Pancreas (tissue), 10 donors: ENCODE measurements around the gene FBXO41. TPM values are rescaled to one million over a fixed set of nuclear protein-coding genes. Genes with fewer than 3 reads are reported as not detected.

ENCODE experiments used
- ATAC-seq, 4 donors: fragments of 200-7000 bp; cut with Tn5 transposase; one replicate each; pipeline versions ENCODE4 v1.8.0 to v1.9.1; 2020; ENCODE audit warnings: mild to moderate bottlenecking in 4 of 4, moderate library complexity in 4 of 4
- DNase-seq, 6 donors: peaks; one replicate each; pipeline ENCODE4 v3.0.0-alpha.2; 2020
- FAIRE-seq: peaks from 2 replicates; lab custom pipeline; 2012; peaks lifted over from hg19 to GRCh38; lab: Jason Lieb, UNC
- H3K27ac ChIP-seq, 4 donors: fragments of 200-600 bp; sonication (generic); 1 replicate in 3 of 4; 2 replicates in 1 of 4; pipeline versions ENCODE4 v1.5.0 to v1.8.0; 2020
- H3K27me3 ChIP-seq, 4 donors: fragments of 200-600 bp; one replicate each; pipeline ENCODE4 v1.8.0; 2021
- H3K36me3 ChIP-seq, 3 donors: fragments of 200-600 bp; sonication (generic) in 1 of 3; one replicate each; pipeline versions ENCODE4 v1.5.0 to v1.8.0; 2020 to 2021
- H3K4me1 ChIP-seq, 3 donors: fragments of 200-600 bp; one replicate each; pipeline ENCODE4 v1.8.0; 2021
- H3K4me3 ChIP-seq, 4 donors: fragments of 200-600 bp; sonication (generic) in 2 of 4; one replicate each; pipeline versions ENCODE4 v1.5.0 to v1.8.0; 2020 to 2021
- H3K9me3 ChIP-seq, 4 donors: fragments of 200-600 bp; one replicate each; pipeline ENCODE4 v1.8.0; 2021
- WGBS, 2 donors: extraction: QIAGEN DNeasy Blood & Tissue Kit; methylation state at CpG; one replicate each; pipeline ENCODE4 v1.1.7; 2013; 5-methylcytosine and 5-hydroxymethylcytosine counted together
- intact Hi-C, 3 donors: fragments of 100-400 bp; cut with DNase I; formaldehyde crosslinking; loops; one replicate each; pipeline versions ENCODE4 v1.11.1 to v1.14.2; 2022
- polyA plus RNA-seq, 2 donors: library from polyadenylated mRNA; stranded (reverse); fragments of 200-250 nt; gene quantifications; one replicate each; pipeline ENCODE4 v1.2.3, GENCODE V29; 2013
- total RNA-seq, 6 donors: library from RNA; stranded (reverse); fragmentation: NEBNext Ultra II Directional in 4 of 6; extraction: Animal tissue kit (Norgen Biotek cat#: 25700) in 4 of 6; gene quantifications; one replicate each; pipeline versions ENCODE4 v1.2.1 to v1.2.4, GENCODE V29; 2021 to 2023
- TF ChIP-seq, protein P1 (sequence below), 4 donors: fragments of 200-600 bp; sonication (generic) in 3 of 4; IDR thresholded peaks; one replicate each; pipeline versions ENCODE4 v1.5.0 to v1.8.0; 2021; ENCODE audit warnings: antibody characterized with exemption in 4 of 4
- donor health status: healthy with polysubstance abuse.
- donor health status: DM: no; HTN: no; CAD: no; lungs with moderate emphysema.
- donor health status: DM: no; HTN: no; CAD: no.
- donor health status: control.
- donor health status: control.
- donor health status: Bipolar disorder and iron deficiency.
- donor health status: DM: yes; HTN: yes; CAD: no.
- donor health status: DM: no; HTN: no; CAD: no.
- donor health status: DM: no; HTN: no; CAD: no.
- donor health status: DM: yes; HTN: yes; CAD: no.

FBXO41 gene
- total and polyA plus RNA-seq, 8 donors = 2.2 to 6.9 (median 3.4) TPM

DNA sequence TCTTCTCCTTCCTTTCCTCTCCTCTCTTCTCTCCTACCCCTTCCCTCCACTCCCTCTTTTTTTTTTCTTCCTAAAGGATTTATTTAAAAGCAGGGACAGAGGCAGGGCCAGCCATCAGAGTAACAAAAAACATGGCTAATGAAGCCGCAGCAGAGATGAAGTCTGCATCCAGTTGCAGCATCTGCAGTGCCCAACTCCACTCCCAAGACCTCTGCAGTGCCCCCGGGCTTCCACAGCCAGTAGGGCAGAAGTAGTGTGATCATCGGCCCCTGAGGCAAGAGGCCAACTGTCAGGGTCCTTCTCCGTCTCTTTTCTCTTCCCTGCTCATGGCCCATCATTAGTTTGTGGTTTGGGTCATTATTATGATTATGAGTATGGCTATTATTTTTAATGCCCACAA lies 13.3 kb upstream of the FBXO41 start:
- intact Hi-C loops = no loop called here
- DNase-seq = no peak
- ATAC-seq = no peak
- H3K4me3 ChIP-seq = no peak overlapping the region
- no peaks in the 10 kb centered on the region for H3K4me1 ChIP-seq
- H3K36me3 ChIP-seq = no peaks in the 10 kb centered on the region
- no peaks in the 10 kb centered on the region for H3K9me3 ChIP-seq
- no peak overlapping the region for H3K27ac ChIP-seq
- TF ChIP-seq, protein P1, sequence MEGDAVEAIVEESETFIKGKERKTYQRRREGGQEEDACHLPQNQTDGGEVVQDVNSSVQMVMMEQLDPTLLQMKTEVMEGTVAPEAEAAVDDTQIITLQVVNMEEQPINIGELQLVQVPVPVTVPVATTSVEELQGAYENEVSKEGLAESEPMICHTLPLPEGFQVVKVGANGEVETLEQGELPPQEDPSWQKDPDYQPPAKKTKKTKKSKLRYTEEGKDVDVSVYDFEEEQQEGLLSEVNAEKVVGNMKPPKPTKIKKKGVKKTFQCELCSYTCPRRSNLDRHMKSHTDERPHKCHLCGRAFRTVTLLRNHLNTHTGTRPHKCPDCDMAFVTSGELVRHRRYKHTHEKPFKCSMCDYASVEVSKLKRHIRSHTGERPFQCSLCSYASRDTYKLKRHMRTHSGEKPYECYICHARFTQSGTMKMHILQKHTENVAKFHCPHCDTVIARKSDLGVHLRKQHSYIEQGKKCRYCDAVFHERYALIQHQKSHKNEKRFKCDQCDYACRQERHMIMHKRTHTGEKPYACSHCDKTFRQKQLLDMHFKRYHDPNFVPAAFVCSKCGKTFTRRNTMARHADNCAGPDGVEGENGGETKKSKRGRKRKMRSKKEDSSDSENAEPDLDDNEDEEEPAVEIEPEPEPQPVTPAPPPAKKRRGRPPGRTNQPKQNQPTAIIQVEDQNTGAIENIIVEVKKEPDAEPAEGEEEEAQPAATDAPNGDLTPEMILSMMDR (IDR thresholded peaks at IDR 0.05) = no peak
- 45 to 46% methylated on average over 4 of the region's 4 CpGs for WGBS, 2 donors
- FAIRE-seq = no peak
- H3K27me3 ChIP-seq = peaks cover 0 to 36% (median 12%) of the 10 kb centered on the region in 4 donors

DNA sequence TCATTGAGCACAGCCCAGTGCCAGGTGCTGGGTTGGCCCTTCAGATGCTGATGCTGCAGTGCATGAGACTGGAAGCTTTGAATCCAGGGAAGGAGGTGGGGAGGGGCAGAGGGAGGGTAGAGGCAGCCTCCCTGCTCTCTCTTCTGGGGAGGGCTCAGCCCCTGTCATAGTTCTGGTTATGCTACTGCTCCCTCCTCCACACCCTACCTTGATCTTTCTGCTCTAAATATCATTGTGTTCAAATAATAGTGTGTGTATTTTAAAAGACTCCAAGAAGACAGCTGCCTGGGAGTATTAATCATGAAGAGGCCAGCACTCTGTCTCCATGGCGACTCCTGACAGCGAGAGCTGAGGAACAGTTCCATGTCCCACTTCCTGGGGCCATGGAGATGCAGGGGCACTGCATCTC lies 12.9 kb upstream of the FBXO41 start:
- intact Hi-C loops = no loop called here
- Histone ChIP-seq H3K4me1 (no peaks in the 10 kb centered on the region), H3K27ac (no peak overlapping the region), H3K9me3 (no peaks in the 10 kb centered on the region), H3K27me3 (peaks cover 0 to 41% (median 15%) of the 10 kb centered on the region in 4 donors), H3K4me3 (no peak overlapping the region), H3K36me3 (no peaks in the 10 kb centered on the region)
- no peak for DNase-seq
- FAIRE-seq = no peak
- peak in 3 of 4 donors; percentile 26 to 59 (median 58) for ATAC-seq
- TF ChIP-seq, protein P1 (IDR thresholded peaks at IDR 0.05) = no peak
- 12 to 13% methylated on average over 2 of the region's 2 CpGs for whole genome bisulfite sequencing, 2 donors

DNA sequence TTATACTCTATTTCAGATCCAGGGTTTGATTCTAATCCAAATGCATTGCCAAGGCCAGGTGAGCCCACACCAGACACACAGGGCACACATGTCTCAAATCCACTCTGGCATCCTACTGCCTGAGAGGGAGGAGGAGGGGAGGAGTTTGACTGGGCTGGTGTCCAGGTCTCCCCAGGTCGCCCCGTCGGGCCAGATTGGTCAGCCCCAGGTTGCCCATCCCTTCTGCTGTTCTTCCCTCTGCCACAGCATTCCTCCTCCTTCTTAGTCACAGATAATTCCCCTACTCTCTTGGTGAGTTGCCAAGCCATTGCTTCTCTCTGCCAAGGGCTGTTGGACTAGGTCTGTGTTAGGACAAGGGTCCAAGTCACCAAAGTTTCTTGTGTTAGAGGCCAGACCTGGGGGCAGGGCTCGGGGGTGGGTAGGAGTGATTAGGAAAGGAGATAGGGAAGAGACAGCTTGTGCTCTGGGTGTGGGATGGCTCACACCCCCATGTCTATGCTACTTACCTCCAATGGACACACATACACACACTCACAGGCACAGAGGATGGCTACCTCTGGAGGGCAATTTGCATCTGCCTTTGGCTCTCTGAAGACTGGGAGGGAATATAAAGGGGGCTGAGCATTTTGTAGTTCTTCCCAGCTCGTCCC lies 11.6 kb upstream of the FBXO41 start:
- Histone ChIP-seq H3K36me3 (no peaks in the 10 kb centered on the region), H3K4me3 (no peak overlapping the region), H3K27me3 (peaks cover 0 to 42% (median 16%) of the 10 kb centered on the region in 4 donors), H3K9me3 (no peaks in the 10 kb centered on the region), H3K4me1 (no peaks in the 10 kb centered on the region), H3K27ac (no peak overlapping the region)
- TF ChIP-seq, protein P1 (IDR thresholded peaks at IDR 0.05) = no peak
- WGBS, 2 donors = 29 to 30% methylated on average over 5 of the region's 5 CpGs
- FAIRE-seq = no peak
- intact Hi-C loops = no loop called here
- no peak for ATAC-seq
- DNase-seq = no peak

DNA sequence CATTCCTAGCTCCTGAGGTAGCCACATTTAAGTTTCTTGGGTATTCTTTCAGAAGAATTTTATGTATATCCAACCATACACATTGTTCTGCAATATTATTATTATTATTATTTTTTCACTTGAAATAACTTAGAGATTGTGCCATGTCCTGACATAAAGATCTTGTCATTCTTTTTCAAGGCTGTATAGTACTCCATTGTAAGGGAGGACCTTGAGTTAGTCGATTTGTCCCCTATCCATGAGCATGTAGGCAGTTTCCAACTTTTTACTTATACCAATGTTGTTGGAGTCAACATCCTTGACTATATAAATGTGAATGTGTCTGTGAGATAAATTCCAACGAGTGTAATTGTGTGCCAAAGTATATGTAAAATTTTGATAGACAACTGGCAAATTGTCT lies 10.0 kb upstream of the FBXO41 start:
- Histone ChIP-seq H3K27me3 (peaks cover 0 to 42% (median 16%) of the 10 kb centered on the region in 4 donors), H3K4me3 (peak overlapping the region in 1 of 4 donors; percentile 55), H3K27ac (no peak overlapping the region), H3K4me1 (no peaks in the 10 kb centered on the region), H3K9me3 (no peaks in the 10 kb centered on the region), H3K36me3 (no peaks in the 10 kb centered on the region)
- ATAC-seq (no peak), DNase-seq (no peak), FAIRE-seq (no peak)
- intact Hi-C loops = no loop called here
- TF ChIP-seq, protein P1 (IDR thresholded peaks at IDR 0.05) = no peak
- WGBS, 2 donors = 73 to 87% methylated on average over 2 of the region's 2 CpGs

DNA sequence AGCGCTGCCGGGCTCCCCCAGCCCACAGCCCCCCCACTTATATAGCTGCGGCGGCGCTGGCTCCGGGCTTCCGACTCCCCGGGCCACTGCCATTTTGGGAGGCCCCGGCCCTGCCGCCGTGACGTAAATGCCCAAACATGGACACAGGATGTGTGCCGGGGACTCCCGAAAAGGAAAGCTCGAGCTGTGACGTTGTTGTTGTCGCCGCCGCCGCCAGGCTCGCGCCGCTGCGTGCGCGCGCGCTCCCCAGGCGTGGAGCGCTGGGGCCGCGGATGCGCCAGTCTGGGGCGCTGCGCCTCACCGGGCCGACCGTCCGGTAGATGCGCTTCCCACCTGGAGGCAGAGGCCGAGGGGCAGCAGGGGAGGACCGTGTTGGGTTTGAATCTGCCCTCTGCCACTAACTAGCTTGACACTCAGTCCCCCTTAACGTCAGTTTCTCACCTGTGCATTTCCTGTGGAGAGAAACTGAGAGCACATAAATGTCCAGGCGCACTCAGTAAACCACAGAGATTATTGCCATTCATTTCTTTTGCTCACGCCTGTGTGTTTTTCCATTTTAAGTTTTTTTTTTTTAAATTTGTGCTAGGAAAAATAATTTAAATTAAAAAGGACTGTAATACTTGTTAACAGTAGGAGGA lies 9.4 kb upstream of the FBXO41 start, which contains the start of gene EGR4:
Gene EGR4 (minus strand): TSS at position 15 of the 638 bp plus-strand sequence. CDS start 231 bp downstream, outside the sequence.
- ATAC-seq = peak; percentile 45 to 82 (median 72)
- H3K4me1 ChIP-seq = no peaks in the 10 kb centered on the region
- TF ChIP-seq, protein P1 (IDR thresholded peaks at IDR 0.05) = no peak
- FAIRE-seq = no peak
- no peaks in the 10 kb centered on the region for H3K36me3 ChIP-seq
- no peak within 1 kb of the TSS for H3K27ac ChIP-seq
- peak within 1 kb of the TSS; percentile 8 to 55 (median 24) for H3K4me3 ChIP-seq
- intact Hi-C loops = no loop called here
- DNase-seq = peak in 5 of 6 donors; percentile 37 to 77 (median 44)
- peaks cover 0 to 41% (median 16%) of the 10 kb centered on the region in 4 donors for H3K27me3 ChIP-seq
- 2% methylated on average over 43 to 45 of the region's 45 CpGs for WGBS, 2 donors
- H3K9me3 ChIP-seq = no peaks in the 10 kb centered on the region
